GM18505 (cell line): ENCODE results near the gene MRPS6.

Source experiments
- ATAC-seq: cut with Tn5 transposase; IDR thresholded peaks from one replicate; pipeline ENCODE4 v1.9.1; 2021; ENCODE audit not compliant: unreplicated experiment
- POLR2A ChIP-seq: IDR thresholded peaks from 4 replicates; pipeline ENCODE4 v1.6.1; 2011; ENCODE audit warnings: borderline replicate concordance; ENCODE audit not compliant: insufficient read depth, insufficient read length; ENCODE audit errors: extremely low read depth

MRPS6 gene

DNA sequence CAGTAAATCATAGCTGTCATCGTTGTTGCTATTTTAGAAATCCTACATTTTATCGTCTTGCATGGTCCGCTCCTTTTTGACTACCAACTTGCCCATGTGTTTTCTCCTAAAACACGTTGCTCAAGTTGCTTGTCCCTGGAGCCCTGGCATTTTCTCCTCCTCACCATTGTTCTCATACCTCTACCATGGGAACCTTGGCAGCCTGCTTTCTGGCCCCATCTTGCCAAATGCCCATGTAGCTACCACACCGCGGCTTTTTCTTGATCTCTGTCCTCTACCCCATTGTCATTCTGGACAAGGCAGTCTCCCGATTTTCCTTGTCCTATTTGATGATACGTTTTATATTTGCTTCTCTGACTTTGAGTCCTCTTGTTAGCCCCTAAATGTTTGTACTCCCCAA lies 50.2 kb downstream of the MRPS6 start:
- TF ChIP-seq POLR2A = no peak
- no peak for ATAC-seq

- TF ChIP-seq POLR2A = no peak
Observed at GRCh38 chr21:34126269-34126668, 52.9 kb downstream of the MRPS6 start.

GRCh38 chr21:34126691-34127090 lies 53.3 kb downstream of the MRPS6 start:
- no peak for TF ChIP-seq POLR2A
- no peak for ATAC-seq

More at GRCh38 chr21:34126269-34126668, 52.9 kb downstream of the MRPS6 start:
- ATAC-seq = no peak

GRCh38 chr21:34128124-34128523 lies 54.7 kb downstream of the MRPS6 start:
- TF ChIP-seq POLR2A = no peak
- ATAC-seq = no peak

- ATAC-seq = no peak
- TF ChIP-seq POLR2A = no peak
Observed at GRCh38 chr21:34128674-34129038, 55.3 kb downstream of the MRPS6 start.

DNA sequence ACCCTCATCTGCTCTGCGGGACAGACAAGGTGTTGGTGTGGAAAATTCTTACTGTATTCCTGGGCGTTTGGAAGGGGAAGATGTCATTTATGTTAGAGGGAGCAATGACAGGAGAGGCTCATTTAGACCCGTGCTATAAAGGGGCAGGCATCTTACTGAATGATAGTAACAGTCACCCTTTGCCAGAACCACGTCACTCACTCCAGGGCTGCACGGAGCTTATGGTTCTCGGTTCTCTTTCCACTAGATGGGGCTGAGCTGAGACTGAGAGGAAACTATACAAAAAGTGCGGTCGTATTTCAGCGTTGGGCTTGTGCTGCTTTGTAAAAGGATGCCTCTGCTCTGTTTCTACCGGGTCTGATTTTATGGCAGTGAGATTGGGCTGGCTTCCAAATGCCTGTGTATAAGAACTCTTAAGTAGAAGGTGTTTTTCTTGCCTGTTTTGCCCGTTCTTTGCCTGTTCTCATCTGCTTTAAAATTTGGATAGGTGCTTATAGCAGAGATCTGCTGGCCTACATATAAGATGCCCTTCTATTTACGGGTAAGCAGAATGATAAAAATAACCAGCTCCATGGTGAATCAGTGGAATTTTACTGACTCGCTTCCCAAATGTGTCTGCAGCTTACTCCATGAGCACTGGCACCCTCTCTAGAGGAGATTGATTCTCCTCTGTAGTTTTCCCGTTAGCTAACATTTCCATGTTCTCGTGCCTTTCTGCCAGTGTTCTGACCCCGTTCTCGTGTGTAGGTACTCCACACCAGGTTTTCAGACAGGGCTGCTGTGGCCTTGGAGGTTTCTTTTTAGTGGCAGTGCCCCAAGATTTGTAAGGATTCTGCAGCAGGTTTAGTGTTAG lies 55.9 kb downstream of the MRPS6 start:
- ATAC-seq = no peak
- TF ChIP-seq POLR2A = no peak

GRCh38 chr21:34129901-34130715 lies 56.7 kb downstream of the MRPS6 start:
- no peak for TF ChIP-seq POLR2A
- ATAC-seq = no peak

DNA sequence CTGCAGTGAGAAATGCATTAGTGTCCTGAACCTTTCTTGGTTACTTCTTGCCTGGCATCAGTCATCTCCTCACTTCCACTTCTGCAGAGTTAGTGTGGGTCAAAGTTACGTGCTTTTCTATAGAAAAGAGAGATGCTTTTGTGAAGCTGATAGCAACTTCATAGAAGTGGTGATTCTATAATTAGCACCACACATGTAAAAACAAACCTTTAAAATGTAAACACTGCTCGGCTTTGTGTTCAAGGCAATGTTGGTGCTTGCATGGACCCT lies 57.3 kb downstream of the MRPS6 start:
- no peak for TF ChIP-seq POLR2A
- no peak for ATAC-seq

DNA sequence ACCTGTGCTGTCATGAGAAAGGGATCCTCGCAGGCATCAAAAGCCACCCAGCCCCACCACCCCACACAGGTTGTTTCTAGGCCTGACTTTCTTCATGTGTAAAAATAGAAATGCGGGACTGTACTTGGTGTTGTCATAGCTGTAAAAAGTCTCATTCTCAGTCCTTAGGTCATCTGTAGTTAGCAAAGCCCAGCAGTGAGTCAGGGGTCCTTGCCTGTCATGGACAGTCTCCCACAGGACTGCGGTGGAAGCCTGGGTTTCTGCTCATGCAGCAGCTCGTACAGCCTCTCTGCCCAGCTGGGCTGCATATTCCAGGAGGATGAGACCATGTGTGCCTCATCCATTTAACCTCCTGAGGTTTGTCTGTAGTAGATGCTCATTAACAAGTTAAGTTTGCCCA lies 58.2 kb downstream of the MRPS6 start:
- ATAC-seq = no peak
- TF ChIP-seq POLR2A = no peak

DNA sequence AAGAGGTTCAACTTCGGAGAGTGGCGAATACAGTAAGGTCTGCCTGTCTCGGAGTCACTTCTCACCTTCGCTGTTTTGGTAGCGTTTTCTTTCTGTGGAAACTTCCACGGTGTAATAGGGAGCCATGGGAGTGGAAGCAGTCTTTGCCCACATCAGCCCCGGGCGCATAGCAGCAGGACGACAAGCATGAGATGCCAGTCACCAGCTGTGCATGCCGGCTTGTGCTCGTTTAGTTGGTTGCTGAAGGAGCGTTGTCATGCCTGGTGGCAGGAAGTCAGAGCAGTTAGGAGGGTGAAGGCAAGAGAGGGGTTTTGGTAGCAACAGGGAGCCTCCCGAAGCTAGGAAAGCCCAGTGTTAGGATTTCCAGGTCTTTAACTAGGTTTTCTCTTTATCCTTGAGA lies 58.8 kb downstream of the MRPS6 start:
- no peak for ATAC-seq
- TF ChIP-seq POLR2A = no peak

DNA sequence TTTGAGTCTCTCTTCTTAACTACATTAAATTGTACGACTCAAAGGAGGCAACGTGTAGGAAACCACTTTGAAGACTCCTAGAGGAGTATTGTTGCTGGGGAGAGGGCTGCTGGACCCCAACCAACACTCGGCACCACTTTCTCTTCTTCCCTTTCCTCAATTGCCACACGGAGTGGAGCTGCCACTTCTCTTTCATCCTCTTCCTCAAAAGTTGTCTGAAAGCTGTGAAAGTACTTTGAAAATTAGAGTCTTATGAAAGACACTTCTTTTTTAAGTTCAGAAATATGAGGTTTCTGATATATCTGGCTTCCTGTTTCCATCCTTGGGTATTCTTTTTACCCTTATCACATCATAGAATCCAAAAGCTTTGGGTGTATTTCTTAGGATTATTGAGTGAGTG lies 59.5 kb downstream of the MRPS6 start:
- no peak for ATAC-seq
- TF ChIP-seq POLR2A = no peak

DNA sequence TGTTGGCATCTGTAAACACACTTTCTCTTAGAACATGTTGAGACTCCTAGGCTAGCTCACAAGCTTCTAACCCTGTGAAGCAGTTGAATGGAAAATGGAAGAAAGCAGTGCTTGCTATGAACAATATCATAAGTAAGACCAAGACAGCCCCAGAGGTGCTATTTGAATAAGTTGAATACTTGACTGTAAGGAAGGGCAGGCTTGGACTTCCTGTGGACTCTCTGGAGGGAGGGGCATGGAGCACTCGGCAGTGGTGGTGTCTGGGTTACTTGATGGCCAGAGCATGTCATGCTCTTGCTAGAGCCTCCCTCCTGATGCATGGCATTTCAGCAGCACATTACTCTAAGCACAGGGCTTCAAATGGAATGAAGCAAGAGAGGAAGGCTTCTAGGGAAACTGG lies 60.0 kb downstream of the MRPS6 start:
- TF ChIP-seq POLR2A = no peak
- no peak for ATAC-seq

- TF ChIP-seq POLR2A = no peak
- ATAC-seq = no peak
Observed at GRCh38 chr21:34133802-34134201, 60.4 kb downstream of the MRPS6 start.

DNA sequence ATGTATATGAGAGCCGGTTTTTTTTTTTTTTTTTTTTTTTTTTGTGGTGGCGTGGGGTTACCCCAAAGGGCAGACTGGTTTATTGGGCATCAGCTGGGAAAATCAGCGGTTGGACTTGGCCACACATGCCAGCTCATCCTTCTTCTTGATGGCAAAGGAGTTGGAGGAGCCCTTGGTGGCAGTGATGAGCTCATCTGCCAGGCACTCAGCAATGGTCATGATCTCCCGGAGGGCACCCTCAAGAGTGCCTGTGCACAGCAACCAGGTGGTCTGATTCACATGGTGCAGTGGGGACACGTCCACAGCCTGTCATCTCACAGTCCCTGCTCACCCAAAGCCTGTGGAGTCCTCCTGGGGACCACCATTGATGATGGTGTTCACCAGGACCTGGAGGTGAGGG lies 62.0 kb downstream of the MRPS6 start:
- ATAC-seq = no peak
- no peak for TF ChIP-seq POLR2A
